OCI-LY3 (cell line): ENCODE measurements around the gene TRIM47.

Source experiments
- H2AFZ ChIP-seq: fragments of 200-600, 300-600 bp; shearing (Covaris generic); 2 replicates; pipeline ENCODE4 v1.6.0; 2014; ENCODE audit warnings: antibody characterized with exemption, low read depth, low read length
- H3K27ac ChIP-seq: fragments of 200-600, 300-600 bp; sonication (generic); 2 replicates; pipeline ENCODE4 v1.5.1; 2014; ENCODE audit warnings: mild to moderate bottlenecking, low read length, moderate library complexity, mixed read lengths
- H3K27me3 ChIP-seq: fragments of 200-600, 300-600 bp; sonication (generic); 2 replicates; pipeline ENCODE4 v1.6.1; 2014; ENCODE audit warnings: low read depth, low read length, mixed read lengths
- H3K36me3 ChIP-seq: fragments of 200-600, 300-600 bp; sonication (generic); replicated peaks from 2 replicates; pipeline ENCODE3; 2014; ENCODE audit warnings: low read depth, low read length, mixed read lengths
- H3K4me1 ChIP-seq: fragments of 300-600, 200-600 bp; sonication (generic); 2 replicates; pipeline ENCODE4 v1.6.1; 2014; ENCODE audit warnings: low read length, mixed read lengths
- H3K4me2 ChIP-seq: fragments of 200-600, 300-600 bp; sonication (generic); 2 replicates; pipeline ENCODE4 v1.6.1; 2014; ENCODE audit warnings: low read length, mixed read lengths
- H3K4me3 ChIP-seq: fragments of 300-600, 200-600 bp; sonication (generic); 2 replicates; pipeline ENCODE4 v1.5.1; 2014; ENCODE audit warnings: antibody characterized with exemption, mild to moderate bottlenecking, low read length, moderate library complexity
- H3K79me2 ChIP-seq: fragments of 300-600, 200-600 bp; shearing (Covaris generic); 2 replicates; pipeline ENCODE4 v1.6.1; 2014; ENCODE audit warnings: mild to moderate bottlenecking, low read length, mixed read lengths
- H3K9ac ChIP-seq: fragments of 300-600, 200-600 bp; shearing (Covaris generic); 2 replicates; pipeline ENCODE4 v1.6.0; 2014; ENCODE audit warnings: mild to moderate bottlenecking, low read length, moderate library complexity
- H3K9me3 ChIP-seq: fragments of 200-600, 300-600 bp; shearing (Covaris generic); 2 replicates; pipeline ENCODE4 v1.6.1; 2014; ENCODE audit warnings: low read length, mixed read lengths; ENCODE audit not compliant: insufficient read depth
- H4K20me1 ChIP-seq: fragments of 200-600, 300-600 bp; sonication (generic); 2 replicates; pipeline ENCODE4 v1.6.1; 2016; ENCODE audit warnings: low read length, mixed read lengths; ENCODE audit not compliant: insufficient read depth
- CTCF ChIP-seq: fragments of 200-600, 300-600 bp; sonication (generic); IDR thresholded peaks from 2 replicates; pipeline ENCODE4 v1.5.1; 2014; ENCODE audit warnings: antibody characterized with exemption, low read length, low read depth
- EZH2phosphoT487 ChIP-seq: fragments of 200-600 bp; shearing (Covaris generic); IDR thresholded peaks from 2 replicates; pipeline ENCODE4 v1.6.1; 2018; ENCODE audit warnings: antibody characterized with exemption, mixed run types, low read depth

The TRIM47 gene

GRCh38 chr17:75898065-75898464 is 19.7 kb upstream of the TRIM47 start:
- Histone ChIP-seq H4K20me1 (no peaks in the 10 kb centered on the region), H3K9ac (no peak overlapping the region), H3K79me2 (peaks cover 38% of the 10 kb centered on the region), H3K4me1 (peaks cover 15% of the 10 kb centered on the region), H3K36me3 (peaks cover 14% of the 10 kb centered on the region), H3K27ac (no peak overlapping the region), H3K4me2 (no peak overlapping the region), H3K4me3 (no peak overlapping the region), H3K9me3 (no peaks in the 10 kb centered on the region), H2AFZ (no peak overlapping the region), H3K27me3 (no peaks in the 10 kb centered on the region)
- TF ChIP-seq EZH2phosphoT487 (no peak), CTCF (no peak)

- TF ChIP-seq EZH2phosphoT487, result no peak
- TF ChIP-seq CTCF, result no peak
- Histone ChIP-seq H4K20me1 (no peaks in the 10 kb centered on the region), H3K9ac (peak overlapping the region; percentile 43; the same call in 1 of the 2 replicates), H3K4me3 (peak overlapping the region; percentile 90), H3K4me1 (peaks cover 15% of the 10 kb centered on the region), H3K36me3 (peaks cover 14% of the 10 kb centered on the region), H3K27me3 (no peaks in the 10 kb centered on the region), H3K27ac (no peak overlapping the region), H3K9me3 (no peaks in the 10 kb centered on the region), H2AFZ (no peak overlapping the region), H3K4me2 (peak overlapping the region; percentile 94), H3K79me2 (peaks cover 38% of the 10 kb centered on the region)
Observed at GRCh38 chr17:75897160-75898019, 19.0 kb upstream of the TRIM47 start.

GRCh38 chr17:75896415-75897159 is 18.2 kb upstream of the TRIM47 start, which contains the start of gene TRIM65:
TSS of gene TRIM65 (minus strand) at chr17:75896951. CDS start at chr17:75896937, 14 bp downstream.
- Histone ChIP-seq H3K9me3 (no peaks in the 10 kb centered on the region), H2AFZ (no peak within 1 kb of the TSS), H3K27ac (peak within 1 kb of the TSS; percentile 60), H3K36me3 (peaks cover 11% of the 10 kb centered on the region), H3K9ac (peak within 1 kb of the TSS; percentile 73), H3K4me3 (peak within 1 kb of the TSS; percentile 90), H3K79me2 (peaks cover 38% of the 10 kb centered on the region), H3K4me1 (peaks cover 15% of the 10 kb centered on the region), H4K20me1 (no peaks in the 10 kb centered on the region), H3K27me3 (no peaks in the 10 kb centered on the region), H3K4me2 (peak within 1 kb of the TSS; percentile 94)
- TF ChIP-seq CTCF (no peak), EZH2phosphoT487 (no peak)
